Mesenchymal stem cell (in vitro differentiated cells and primary cell): ENCODE data around the gene TMEM38B.

Source experiments
- DNase-seq: peaks from one replicate; pipeline ENCODE4 v3.0.0-alpha.2; 2013
- H2AFZ ChIP-seq: one replicate; pipeline ENCODE4 v1.6.1; 2013; ENCODE audit warnings: low read depth, mild to moderate bottlenecking, control low read depth, inconsistent platforms, low read length, moderate library complexity
- H2AK5ac ChIP-seq: 2 replicates; pipeline ENCODE4 v1.6.1; 2013; ENCODE audit warnings: low read length, moderate library complexity, mild to moderate bottlenecking, inconsistent platforms; ENCODE audit not compliant: severe bottlenecking
- H2BK120ac ChIP-seq: one replicate; pipeline ENCODE4 v1.6.1; 2013; ENCODE audit warnings: low read depth, mild to moderate bottlenecking, inconsistent platforms, low read length, moderate library complexity
- H2BK12ac ChIP-seq, 2 experiments: one replicate each; pipeline ENCODE4 v1.6.1; 2013; ENCODE audit warnings: inconsistent platforms in 2 of 2, low read length in 2 of 2, mild to moderate bottlenecking in 2 of 2, moderate library complexity in 2 of 2, control low read depth in 1 of 2
- H2BK15ac ChIP-seq: one replicate; pipeline ENCODE4 v1.6.1; 2013; ENCODE audit warnings: mild to moderate bottlenecking, low read depth, inconsistent platforms; ENCODE audit not compliant: poor library complexity, severe bottlenecking
- H2BK5ac ChIP-seq: 2 replicates; pipeline ENCODE4 v1.6.1; 2013; ENCODE audit warnings: low read depth, mild to moderate bottlenecking, low read length, control low read depth, inconsistent platforms; ENCODE audit not compliant: poor library complexity, severe bottlenecking
- H3K14ac ChIP-seq, 2 experiments: one replicate each; pipeline ENCODE4 v1.6.1; 2013; ENCODE audit warnings: inconsistent platforms in 2 of 2, low read length in 2 of 2, control low read depth in 1 of 2, mild to moderate bottlenecking in 1 of 2, moderate library complexity in 1 of 2
- H3K18ac ChIP-seq, 2 experiments: one replicate each; pipeline ENCODE4 v1.6.1; 2013; ENCODE audit warnings: inconsistent platforms in 2 of 2, low read length in 2 of 2, control low read depth in 1 of 2, low read depth in 1 of 2, mild to moderate bottlenecking in 1 of 2
- H3K23ac ChIP-seq, 2 experiments: one replicate each; pipeline ENCODE4 v1.6.1; 2013; ENCODE audit warnings: inconsistent platforms in 2 of 2, low read length in 2 of 2, mild to moderate bottlenecking in 2 of 2, moderate library complexity in 2 of 2, control low read depth in 1 of 2
- H3K27ac ChIP-seq: 2 replicates; pipeline ENCODE4 v1.5.1; 2013; ENCODE audit warnings: mild to moderate bottlenecking, moderate library complexity, low read length, control low read depth, inconsistent platforms; ENCODE audit not compliant: poor library complexity, severe bottlenecking
- H3K27me3 ChIP-seq, 2 experiments: 2 replicates each; pipeline versions ENCODE4 v1.6.1 to v1.7.0; 2013; ENCODE audit warnings: low read length in 2 of 2, mild to moderate bottlenecking in 2 of 2, moderate library complexity in 2 of 2, control low read depth in 1 of 2, inconsistent platforms in 1 of 2; ENCODE audit not compliant: control insufficient read depth in 1 of 2, insufficient read depth in 1 of 2
- H3K36me3 ChIP-seq, 2 experiments: 2 replicates each; pipeline versions ENCODE4 v1.6.1 to v1.7.0; 2013; ENCODE audit warnings: low read length in 2 of 2, control low read depth in 1 of 2, inconsistent platforms in 1 of 2, low read depth in 1 of 2, mild to moderate bottlenecking in 1 of 2; ENCODE audit not compliant: insufficient read depth in 2 of 2, control insufficient read depth in 1 of 2
- H3K4ac ChIP-seq, 2 experiments: one replicate each; pipeline ENCODE4 v1.6.1; 2013; ENCODE audit warnings: inconsistent platforms in 2 of 2, low read length in 2 of 2, mild to moderate bottlenecking in 2 of 2, moderate library complexity in 2 of 2, control low read depth in 1 of 2, low read depth in 1 of 2
- H3K4me1 ChIP-seq: 2 replicates; pipeline ENCODE4 v1.6.1; 2013; ENCODE audit warnings: low read depth, low read length, control low read depth; ENCODE audit not compliant: control insufficient read depth, insufficient read depth
- H3K4me2 ChIP-seq: 2 replicates; pipeline ENCODE4 v1.6.1; 2013; ENCODE audit warnings: low read length, mild to moderate bottlenecking, inconsistent platforms; ENCODE audit not compliant: poor library complexity, severe bottlenecking
- H3K4me3 ChIP-seq, 2 experiments: 2 replicates each; pipeline versions ENCODE4 v1.5.1 to v1.7.0; 2013; ENCODE audit warnings: low read length in 2 of 2, mild to moderate bottlenecking in 2 of 2, control low read depth in 1 of 2, low read depth in 1 of 2; ENCODE audit not compliant: insufficient read depth in 1 of 2
- H3K79me1 ChIP-seq: replicated peaks from 2 replicates; pipeline ENCODE4 v1.6.1; 2013; ENCODE audit warnings: mild to moderate bottlenecking, control low read depth, low read length, inconsistent platforms; ENCODE audit not compliant: poor library complexity, severe bottlenecking
- H3K9ac ChIP-seq: 2 replicates; pipeline ENCODE4 v1.7.0; 2013; ENCODE audit warnings: mild to moderate bottlenecking, low read length, moderate library complexity
- H3K9me3 ChIP-seq: 2 replicates; pipeline ENCODE4 v1.7.0; 2013; ENCODE audit warnings: mild to moderate bottlenecking, low read length; ENCODE audit not compliant: control insufficient read depth
- H4K8ac ChIP-seq: one replicate; pipeline ENCODE4 v1.6.1; 2013; ENCODE audit warnings: inconsistent platforms, mild to moderate bottlenecking, low read length, moderate library complexity
- H4K91ac ChIP-seq: one replicate; pipeline ENCODE4 v1.6.1; 2013; ENCODE audit warnings: mild to moderate bottlenecking, low read length, inconsistent platforms
- WGBS: methylation state at CpG from one replicate; pipeline ENCODE4 v1.1.7; 2013; ENCODE audit warnings: mixed read lengths; 5-methylcytosine and 5-hydroxymethylcytosine counted together

Gene TMEM38B

DNA sequence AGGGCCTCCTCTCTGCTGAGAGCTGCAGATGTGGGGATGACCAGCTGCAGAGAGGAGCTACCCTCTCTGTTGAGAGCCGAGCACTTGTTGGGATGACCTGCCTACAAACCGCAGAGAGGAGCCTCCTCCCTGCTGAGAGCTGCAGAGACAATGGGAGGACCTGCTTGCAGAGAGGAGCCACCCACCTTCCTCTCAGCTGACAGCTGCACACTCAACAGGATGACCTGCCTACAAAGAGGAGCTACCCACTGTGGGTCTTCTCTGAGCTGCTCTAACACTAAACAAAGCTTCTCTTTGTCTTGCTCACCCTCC lies 19.6 kb downstream of the TMEM38B start:
- no peak overlapping the region for H2BK12ac ChIP-seq
- no peak overlapping the region for H2BK120ac ChIP-seq
- H3K36me3 ChIP-seq = peaks cover 7 to 24% of the 10 kb centered on the region in 2 experiments
- peak overlapping the region in 1 of 2 experiments; percentile 11 for H3K18ac ChIP-seq
- no peak overlapping the region for H3K27ac ChIP-seq
- DNase-seq = no peak
- no peak overlapping the region for H3K4me2 ChIP-seq
- no peak overlapping the region for H4K91ac ChIP-seq
- H3K4me3 ChIP-seq = no peak overlapping the region
- peak overlapping the region in 1 of 2 experiments; percentile 3 for H3K14ac ChIP-seq
- no peak overlapping the region for H4K8ac ChIP-seq
- no peak overlapping the region for H2BK5ac ChIP-seq
- peaks cover 6% of the 10 kb centered on the region for H3K4me1 ChIP-seq
- no peak overlapping the region for H3K9ac ChIP-seq
- no peak overlapping the region for H2AK5ac ChIP-seq
- no peak overlapping the region for H3K4ac ChIP-seq
- no peak overlapping the region for H2AFZ ChIP-seq
- 100% methylated on average over 2 of the region's 2 CpGs for WGBS
- no peak overlapping the region for H2BK15ac ChIP-seq
- no peaks in the 10 kb centered on the region for H3K27me3 ChIP-seq
- peaks cover 15% of the 10 kb centered on the region for H3K9me3 ChIP-seq
- no peak overlapping the region for H3K23ac ChIP-seq
- H3K79me1 ChIP-seq = peaks cover 2% of the 10 kb centered on the region

DNA sequence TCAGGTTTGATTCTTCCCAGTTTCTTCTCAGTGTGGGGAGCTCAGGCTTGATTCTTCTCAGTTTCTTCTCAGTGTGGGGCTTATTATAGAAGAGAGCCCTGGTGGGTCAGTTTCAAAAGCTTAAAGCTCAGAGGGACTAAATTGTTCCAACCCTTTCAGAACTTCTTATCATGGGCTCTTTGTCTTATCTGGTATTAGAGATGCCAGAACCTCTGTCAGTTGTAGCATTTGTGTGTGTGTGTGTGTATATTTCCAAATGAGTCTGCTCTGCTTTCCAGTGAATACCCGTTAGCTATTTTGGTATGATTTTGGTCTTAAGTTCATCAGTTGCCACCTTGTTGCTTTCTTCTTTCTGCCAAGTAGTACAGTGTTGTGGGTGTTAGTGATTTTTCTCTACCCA lies 21.8 kb downstream of the TMEM38B start:
- no peak overlapping the region for H3K4me3 ChIP-seq
- H2AFZ ChIP-seq = no peak overlapping the region
- H2BK120ac ChIP-seq = no peak overlapping the region
- H3K9me3 ChIP-seq = peaks cover 15% of the 10 kb centered on the region
- no peak overlapping the region for H3K14ac ChIP-seq
- no peak overlapping the region for H3K23ac ChIP-seq
- H3K4ac ChIP-seq = no peak overlapping the region
- H3K27ac ChIP-seq = no peak overlapping the region
- H3K18ac ChIP-seq = no peak overlapping the region
- H3K9ac ChIP-seq = no peak overlapping the region
- H3K79me1 ChIP-seq = peaks cover 2% of the 10 kb centered on the region
- H3K4me1 ChIP-seq = peaks cover 6% of the 10 kb centered on the region
- H2BK12ac ChIP-seq = no peak overlapping the region
- H4K91ac ChIP-seq = no peak overlapping the region
- 100% methylated on average over 1 of the region's 1 CpG for WGBS
- no peak for DNase-seq
- H2BK5ac ChIP-seq = no peak overlapping the region
- H2BK15ac ChIP-seq = no peak overlapping the region
- no peak overlapping the region for H2AK5ac ChIP-seq
- no peaks in the 10 kb centered on the region for H3K27me3 ChIP-seq
- H4K8ac ChIP-seq = no peak overlapping the region
- no peak overlapping the region for H3K4me2 ChIP-seq
- peaks cover 3 to 10% of the 10 kb centered on the region in 2 experiments for H3K36me3 ChIP-seq

DNA sequence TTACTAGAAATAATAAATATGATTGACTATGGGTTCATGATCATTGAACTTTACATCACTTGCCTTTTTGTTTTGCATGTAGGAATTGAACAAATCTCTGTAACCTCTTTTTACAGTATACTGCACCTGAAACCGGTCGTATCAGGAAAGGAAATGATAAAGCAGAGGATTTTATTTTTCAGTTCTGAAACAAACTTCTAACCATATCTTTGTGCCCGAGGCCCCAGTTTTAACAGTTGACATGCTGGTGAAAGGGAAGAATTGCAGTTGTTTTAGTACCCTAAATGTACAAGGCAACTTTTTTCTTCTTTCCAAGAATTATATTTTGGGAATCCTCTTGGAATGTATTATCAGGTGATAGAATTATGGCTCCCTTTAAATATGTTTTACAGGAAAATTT lies 27.8 kb downstream of the TMEM38B start:
- no peaks in the 10 kb centered on the region for H3K79me1 ChIP-seq
- H2BK5ac ChIP-seq = no peak overlapping the region
- no peak overlapping the region for H2BK15ac ChIP-seq
- H2AFZ ChIP-seq = no peak overlapping the region
- no peak overlapping the region for H3K14ac ChIP-seq
- H3K18ac ChIP-seq = no peak overlapping the region
- WGBS = 100% methylated on average over 1 of the region's 3 CpGs
- no peak overlapping the region for H4K8ac ChIP-seq
- no peak overlapping the region for H2BK120ac ChIP-seq
- H3K9me3 ChIP-seq = no peaks in the 10 kb centered on the region
- H3K27ac ChIP-seq = no peak overlapping the region
- no peak overlapping the region for H3K4me2 ChIP-seq
- no peak overlapping the region for H4K91ac ChIP-seq
- H3K4ac ChIP-seq = no peak overlapping the region
- H3K4me3 ChIP-seq = no peak overlapping the region
- no peak for DNase-seq
- no peak overlapping the region for H3K9ac ChIP-seq
- H3K23ac ChIP-seq = no peak overlapping the region
- H3K4me1 ChIP-seq = no peaks in the 10 kb centered on the region
- H3K27me3 ChIP-seq = no peaks in the 10 kb centered on the region
- H2BK12ac ChIP-seq = no peak overlapping the region
- H3K36me3 ChIP-seq = peaks cover 0 to 3% of the 10 kb centered on the region in 2 experiments
- no peak overlapping the region for H2AK5ac ChIP-seq

DNA sequence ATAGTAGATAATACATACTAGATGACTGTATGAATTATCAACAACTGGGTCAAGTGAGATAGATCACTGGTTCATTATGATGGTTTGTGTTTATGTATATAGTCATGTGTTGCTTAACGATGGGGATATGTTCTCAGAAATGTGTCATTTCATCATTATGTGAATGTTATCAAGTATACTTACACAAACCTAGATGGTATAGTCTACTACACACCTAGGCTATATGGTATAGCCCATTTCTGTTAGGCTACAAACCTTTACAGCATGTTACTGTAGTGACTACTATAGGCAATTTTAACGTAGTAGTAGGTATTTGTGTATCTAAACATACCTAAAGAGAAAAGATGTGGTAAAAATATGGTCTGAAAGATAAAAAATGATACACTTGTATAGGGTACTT lies 31.0 kb downstream of the TMEM38B start:
- no peak overlapping the region for H2AK5ac ChIP-seq
- no peak overlapping the region for H3K23ac ChIP-seq
- H4K91ac ChIP-seq = no peak overlapping the region
- 100% methylated on average over 1 of the region's 2 CpGs for WGBS
- no peak overlapping the region for H3K9ac ChIP-seq
- H3K79me1 ChIP-seq = no peaks in the 10 kb centered on the region
- H2BK120ac ChIP-seq = no peak overlapping the region
- H3K4me2 ChIP-seq = no peak overlapping the region
- H2BK5ac ChIP-seq = no peak overlapping the region
- H3K4me1 ChIP-seq = no peaks in the 10 kb centered on the region
- no peak overlapping the region for H4K8ac ChIP-seq
- H3K4ac ChIP-seq = no peak overlapping the region
- no peaks in the 10 kb centered on the region for H3K9me3 ChIP-seq
- no peak overlapping the region for H2AFZ ChIP-seq
- no peak for DNase-seq
- no peak overlapping the region for H3K14ac ChIP-seq
- no peak overlapping the region for H3K27ac ChIP-seq
- no peak overlapping the region for H3K18ac ChIP-seq
- H2BK12ac ChIP-seq = no peak overlapping the region
- no peak overlapping the region for H3K4me3 ChIP-seq
- H2BK15ac ChIP-seq = no peak overlapping the region
- peaks cover 0 to 3% of the 10 kb centered on the region in 2 experiments for H3K36me3 ChIP-seq
- H3K27me3 ChIP-seq = no peaks in the 10 kb centered on the region
